ENCODE results near the gene CCDC9B.

DNA sequence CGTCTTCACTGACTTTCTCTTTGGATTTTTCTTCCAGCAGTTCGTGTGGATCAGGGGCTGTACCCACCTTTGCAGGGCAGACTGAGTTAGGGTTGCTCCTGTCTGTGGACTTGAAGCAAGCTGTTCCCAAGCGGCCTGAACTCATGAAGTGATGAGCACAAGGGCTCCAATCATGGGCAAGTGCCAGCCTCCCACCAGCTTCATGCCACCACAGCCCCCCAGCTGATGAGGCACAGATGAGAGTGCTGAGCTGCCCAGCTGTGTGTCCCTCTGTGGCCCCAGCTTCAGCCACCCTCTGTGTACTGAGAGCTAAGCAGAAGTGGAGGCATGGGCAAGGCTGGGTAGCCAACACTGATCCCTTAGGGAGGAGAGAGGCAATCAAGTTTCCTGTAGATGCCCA lies 29.7 kb downstream of the CCDC9B start:
- TF ChIP-seq YY1 (IDR thresholded peaks at IDR 0.05; ENCODE audit: insufficient read depth, insufficient read length) (no peak), ZNF274 (IDR thresholded peaks at IDR 0.05; ENCODE audit: low read depth, low read length) (no peak)
